ENCODE results near the gene MRPL24.
"Not testable (repeated sequence)": the region's sequence is repeated elsewhere in the genome, so short reads cannot be mapped to it uniquely, and the experiment has no call there.

The MRPL24 gene

DNA sequence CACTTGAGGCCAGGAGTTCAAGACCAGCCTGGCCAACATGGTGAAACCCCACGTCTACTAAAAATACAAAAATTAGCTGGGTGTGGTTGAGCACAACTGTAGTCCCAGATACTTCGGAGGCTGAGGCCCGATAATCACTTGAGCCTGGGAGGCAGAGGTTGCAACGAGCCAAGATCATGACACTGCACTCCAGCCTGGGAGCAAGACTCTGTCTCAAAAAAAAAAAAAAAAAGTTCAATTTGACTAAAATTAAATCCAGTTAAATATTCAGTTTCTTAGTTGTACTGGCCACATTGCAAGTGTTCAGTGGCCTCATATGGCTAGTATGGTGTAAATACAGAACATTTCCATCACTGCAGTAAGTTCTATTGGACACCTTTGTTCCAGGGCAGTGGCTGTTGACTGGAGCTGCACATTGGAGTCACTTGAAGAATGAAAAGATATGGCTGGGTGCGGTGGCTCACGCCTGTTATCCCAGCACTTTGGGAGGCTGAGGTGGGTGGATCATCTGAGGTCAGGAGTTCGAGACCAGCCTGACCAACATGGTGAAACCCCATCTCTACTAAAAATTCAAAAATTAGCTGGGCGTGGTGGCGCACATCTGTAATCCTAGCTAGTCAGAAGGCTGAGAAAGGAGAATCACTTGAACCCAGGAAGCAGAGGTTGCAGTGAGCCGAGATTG is 16.8 kb upstream of the MRPL24 start:
- DNase-seq: not testable (repeated sequence)

DNA sequence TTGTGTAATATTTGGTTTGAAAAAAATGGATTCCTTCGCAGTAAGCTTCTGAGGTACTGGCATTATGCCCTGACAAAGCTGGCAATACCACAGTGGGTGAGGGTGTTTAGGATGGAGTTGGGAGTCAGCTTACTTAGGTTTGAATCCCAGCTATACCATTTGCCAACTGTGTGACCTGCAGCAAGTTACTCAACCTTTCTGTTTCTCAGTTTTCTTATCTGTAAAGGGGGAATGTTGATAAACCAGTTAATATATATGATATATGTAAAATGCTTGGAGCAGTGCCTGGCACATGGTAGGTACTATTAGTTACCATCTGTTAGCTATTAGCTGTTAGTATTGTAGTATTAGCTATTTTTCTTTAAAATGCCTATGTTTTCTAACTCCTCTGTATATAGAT is 15.5 kb upstream of the MRPL24 start:
- no peak for DNase-seq

DNA sequence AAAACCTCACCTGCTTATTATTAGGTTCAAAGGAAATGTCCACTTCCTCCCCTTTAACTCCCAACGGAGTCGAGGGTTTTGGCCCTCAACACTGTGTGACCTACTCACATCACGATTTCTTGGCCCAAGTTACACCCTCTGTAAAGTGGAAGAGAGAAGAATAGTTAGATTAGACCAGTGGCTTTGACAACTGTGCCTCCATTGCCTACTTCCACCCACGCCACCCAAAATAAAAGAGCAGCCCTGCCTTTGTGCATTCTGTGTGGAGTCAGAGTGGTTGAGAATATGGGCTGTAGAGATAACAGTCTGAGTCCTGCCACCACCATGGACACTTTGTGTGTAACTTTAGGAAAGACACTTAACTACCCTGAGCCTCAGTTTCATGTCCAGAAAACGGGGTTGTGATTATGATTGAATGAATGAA is 14.7 kb upstream of the MRPL24 start:
- no peak for DNase-seq

DNA sequence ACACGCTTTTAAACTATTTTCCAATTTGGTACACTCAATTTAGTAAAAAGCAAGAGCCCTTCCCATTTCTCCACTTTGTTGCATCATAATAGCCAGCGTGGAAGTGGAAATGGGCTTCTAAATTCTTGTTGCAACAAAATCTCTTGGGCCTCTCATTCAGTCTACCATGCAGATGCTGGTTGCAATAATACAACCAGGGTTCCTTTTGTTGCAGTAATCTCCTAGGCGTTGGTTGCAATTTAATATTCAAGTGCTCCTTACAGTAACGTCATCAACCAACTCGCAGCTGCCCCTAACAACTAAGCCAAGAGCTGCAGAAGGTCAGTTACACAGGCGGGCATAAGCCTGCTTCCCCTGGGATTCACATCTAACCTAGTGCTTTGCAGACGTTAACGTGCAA is 13.3 kb upstream of the MRPL24 start:
- DNase-seq: no peak

DNA sequence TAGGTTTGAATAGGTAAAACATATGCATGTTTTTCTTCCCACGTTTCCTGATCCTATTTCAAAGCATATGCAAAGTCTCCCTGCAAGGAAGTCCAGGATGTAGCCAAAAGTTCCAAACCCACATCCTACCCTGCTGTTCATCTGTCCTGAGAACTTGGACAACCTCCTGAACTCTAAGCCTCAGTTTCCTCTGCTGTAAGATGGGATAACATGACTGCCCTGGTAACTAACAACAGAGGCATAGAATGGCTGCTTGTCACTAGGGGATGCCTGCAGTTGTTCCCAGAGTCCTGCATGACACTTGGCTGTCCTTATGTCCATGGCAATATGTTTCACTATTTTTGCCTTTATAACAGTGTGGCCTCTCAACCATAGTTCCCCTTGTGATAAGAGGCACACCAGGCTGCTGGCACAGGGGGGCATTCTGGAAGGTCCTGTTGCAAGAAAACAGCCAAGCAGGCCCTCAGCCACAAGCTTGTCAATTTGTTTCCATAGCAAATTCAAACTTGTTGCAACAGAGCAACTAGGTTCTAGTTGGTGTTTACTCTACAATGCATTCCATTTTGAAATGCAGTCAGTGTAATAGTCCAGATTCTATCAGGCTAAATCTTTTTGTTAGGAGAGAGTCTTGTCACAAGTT is 12.1 kb upstream of the MRPL24 start:
- no peak for DNase-seq

DNA sequence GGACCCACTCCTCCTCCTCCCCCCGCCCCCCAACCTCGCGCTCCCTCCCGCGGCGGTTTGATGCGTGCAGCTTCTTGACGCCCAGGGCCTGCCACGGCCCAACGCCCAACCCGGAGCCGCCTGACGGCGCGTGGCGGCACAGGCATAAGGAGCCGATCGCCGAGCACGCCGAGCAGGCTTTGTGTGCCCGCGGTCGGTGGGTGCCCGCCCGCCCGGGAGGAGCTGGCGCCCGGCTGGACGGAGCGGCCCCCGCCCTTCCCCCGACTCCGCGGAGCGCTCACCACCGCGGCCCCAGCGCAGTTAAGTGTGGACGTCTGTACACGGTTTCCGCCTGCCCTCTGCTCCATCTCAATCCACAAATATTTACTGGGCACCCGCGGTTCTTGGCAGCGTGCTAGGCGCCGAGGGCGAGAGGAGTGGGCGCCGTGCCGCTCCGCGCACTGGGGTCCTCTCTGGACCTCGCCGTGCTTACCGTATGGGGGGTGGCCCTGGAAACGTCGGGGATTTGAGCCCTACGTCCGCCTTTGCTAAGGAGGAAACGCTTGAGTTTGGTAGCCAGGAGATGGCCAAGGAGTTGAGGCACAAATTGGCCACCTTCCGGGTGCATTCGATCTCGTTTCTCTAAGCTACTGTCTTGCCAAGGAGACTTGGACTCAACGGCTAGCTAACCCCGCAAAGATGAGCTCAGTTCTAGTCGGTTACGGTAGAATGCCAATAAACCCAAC is 11.0 kb upstream of the MRPL24 start:
- DNase-seq: peak; percentile 75 to 89

DNA sequence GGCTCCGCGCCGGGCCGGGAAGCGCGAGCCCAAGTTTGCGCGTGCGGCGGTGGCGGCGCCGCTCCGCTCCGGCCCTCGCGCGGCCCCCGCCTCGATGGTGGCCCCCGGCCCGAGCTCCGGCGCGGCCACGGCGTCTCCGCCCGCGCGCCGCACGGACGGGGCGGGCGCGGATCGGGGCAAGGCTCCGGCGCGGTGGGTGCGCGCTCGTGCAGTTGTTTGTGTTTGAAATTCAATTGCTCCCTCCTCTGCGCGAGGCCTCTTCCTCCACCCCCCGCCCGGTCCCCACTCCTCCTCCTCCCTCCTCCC is 10.5 kb upstream of the MRPL24 start, which contains the start of gene HDGF:
HDGF (minus strand) TSS at position 225 of the 306 bp plus-strand sequence. CDS start 246 bp downstream, outside the sequence.
- DNase-seq: no peak

DNA sequence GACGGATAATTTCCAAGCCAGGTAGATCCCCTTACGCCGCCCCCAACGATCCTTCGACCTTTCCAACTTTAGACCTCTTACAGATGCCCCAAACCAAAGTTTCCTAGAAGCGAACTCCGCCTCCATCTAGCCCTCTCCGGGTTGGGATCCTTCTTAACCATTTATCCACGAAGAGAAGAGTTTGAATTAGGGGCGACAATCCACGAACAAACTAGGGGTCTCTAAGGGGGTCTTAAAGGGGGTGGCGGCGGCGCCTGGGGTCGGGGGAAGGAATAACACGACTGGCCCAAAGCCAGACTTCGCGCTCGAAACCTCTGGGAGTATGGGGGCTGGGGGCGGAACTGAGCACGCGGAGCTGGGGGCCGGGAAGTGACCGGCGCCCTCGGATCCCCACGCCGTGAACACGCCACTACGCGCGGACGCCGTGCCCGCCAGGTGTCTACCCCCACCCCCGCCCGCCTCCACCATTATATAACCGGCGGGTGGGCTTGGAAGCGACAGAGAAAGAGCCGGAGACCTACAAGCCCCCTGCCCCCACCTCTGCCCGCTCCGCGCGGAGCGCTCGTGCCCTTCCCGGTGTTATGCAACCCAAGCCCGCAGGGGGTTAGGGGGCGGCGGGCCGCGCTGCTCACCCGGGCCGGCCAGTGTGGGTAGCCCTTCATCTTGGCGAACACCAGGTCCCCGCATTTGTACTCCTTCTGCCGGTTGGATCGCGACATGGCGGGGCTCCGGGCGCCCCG is 10.0 kb upstream of the MRPL24 start:
- no peak for DNase-seq

DNA sequence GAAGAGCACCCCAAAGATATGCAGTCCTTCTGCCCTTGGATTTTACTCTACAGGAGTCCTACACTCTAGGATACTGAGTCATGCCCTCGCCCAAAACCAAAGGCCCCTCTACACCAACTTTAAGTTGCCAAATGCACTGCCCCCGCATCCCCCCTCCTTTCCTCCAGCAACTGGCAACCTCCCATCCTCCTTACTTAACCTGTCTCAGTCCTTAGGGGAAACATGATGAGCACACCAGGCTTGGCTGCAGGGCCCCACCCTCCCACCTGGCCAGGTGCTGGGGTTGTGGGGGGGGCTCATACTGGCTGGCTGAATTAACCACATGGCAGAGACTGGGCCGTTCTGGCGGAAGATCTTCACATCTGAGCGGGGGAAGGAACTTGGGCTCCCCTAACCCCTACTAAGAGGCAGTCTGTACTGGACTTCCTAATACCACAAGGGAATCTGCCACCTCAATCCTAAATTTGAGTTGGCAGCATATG is 9.3 kb upstream of the MRPL24 start:
- DNase-seq: peak in 1 of 2 donors; percentile 44

DNA sequence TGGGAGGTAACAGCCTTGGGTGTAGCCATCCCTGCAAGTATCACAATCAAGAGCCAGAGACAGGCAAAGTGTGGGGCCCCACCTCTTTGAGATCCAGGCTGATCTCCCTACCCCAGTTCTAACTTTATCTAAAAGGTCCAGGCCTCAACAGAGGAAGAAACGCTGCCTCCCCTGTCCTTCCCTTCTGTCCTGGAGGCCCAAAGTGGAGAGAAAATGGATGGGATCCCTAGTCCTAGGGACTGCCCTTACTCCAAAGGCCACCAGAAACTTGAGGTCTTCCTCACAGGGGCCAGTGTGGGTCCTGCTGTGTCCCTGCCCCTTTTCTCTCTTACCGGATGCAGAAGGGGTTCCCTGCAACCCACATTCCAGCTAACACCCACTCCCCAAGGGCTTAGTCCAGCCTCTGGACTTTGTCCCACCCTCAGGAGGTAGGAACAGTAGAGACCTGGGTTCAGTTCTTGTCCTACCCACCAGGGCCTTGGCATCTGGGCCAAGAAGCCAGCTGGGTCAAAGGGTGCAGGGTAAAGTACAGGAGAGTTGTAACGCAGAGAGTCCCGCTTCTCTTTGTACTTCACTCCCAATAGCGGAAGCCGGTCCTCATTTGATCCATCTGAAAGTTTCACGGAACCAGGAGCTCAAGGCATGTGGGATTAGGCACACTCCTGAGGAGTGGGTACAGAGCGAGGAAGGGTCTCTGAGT is 8.7 kb upstream of the MRPL24 start:
- no peak for DNase-seq

DNA sequence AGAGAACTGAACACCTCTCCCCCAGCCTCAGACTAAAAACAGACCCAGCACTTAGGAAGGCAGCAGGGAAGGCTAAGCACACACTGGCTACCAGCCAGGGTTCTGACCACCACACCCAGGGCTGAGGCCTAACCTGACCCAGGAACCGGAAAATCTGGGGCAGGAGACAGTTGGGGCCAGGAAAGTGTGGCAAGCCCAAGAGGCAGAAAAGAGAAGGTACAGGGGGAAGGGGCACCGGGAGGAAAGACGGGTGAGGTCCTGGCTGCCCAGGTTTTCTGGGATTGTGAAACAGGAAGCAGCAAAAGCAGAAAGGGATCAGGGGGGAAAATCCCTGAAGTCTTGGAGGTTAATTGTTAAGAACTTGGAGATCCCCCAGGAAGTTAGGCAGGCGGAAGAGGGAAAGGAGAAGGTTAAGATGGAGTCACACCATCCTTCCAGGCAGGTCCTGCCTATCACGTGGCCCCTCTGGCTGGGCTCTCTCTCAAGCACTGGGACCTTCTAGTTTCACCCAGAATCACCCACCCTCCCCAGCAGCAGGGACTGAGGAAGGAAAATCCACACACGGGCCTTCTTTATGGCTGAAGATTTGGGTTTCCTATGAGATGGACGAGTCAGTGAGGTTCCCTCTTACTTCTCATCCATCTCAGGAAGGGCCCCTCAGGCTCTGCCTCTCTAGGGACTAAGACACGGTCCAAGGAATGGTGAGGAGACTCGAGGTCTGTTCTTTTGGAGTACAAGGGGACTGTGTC is 8.0 kb upstream of the MRPL24 start:
- DNase-seq: peak in 1 of 2 donors; percentile 45

DNA sequence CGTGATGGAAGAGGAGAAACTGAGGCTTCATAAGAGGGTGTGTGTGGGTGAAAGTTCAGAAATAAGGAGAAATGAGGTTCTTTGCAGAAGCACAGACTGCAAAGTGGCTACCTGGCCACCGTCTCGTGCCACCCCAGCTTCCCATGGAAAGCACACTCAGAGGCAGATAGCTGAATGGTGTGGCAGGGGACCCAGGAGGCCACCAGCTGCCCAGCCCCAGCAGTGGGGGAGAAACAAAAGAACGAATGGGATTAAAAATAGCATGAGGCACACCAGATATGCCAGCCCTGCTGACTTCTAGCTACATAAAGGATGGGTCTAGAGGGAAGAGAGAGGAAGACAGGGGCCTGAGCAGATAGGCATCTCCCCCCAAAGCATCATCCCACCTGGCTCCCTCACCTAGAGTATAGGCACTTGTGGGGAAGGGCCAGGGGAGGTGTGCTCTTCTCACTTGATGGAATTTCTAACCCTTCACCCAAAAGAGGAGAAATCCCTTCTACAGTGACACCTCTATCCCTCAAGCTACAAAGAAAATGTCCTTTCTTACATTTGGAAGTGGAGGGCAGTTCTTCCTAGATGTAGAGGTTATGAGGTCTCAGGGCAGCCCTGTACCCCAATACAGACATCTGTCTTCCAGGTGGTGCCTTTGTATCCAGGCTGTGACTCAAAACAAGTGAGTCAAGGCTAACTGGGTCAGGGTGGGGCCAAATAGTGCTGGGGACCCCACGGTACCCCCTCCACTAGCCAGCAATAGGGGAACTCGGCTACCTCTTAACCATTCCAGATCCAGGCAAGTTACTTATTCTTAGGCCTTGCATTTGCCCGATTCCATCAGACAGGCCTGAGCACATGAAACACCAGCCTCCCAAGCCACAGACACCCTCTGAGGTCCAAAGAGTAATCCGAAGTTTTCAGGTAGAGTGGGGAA is 7.1 kb upstream of the MRPL24 start:
- DNase-seq: no peak

DNA sequence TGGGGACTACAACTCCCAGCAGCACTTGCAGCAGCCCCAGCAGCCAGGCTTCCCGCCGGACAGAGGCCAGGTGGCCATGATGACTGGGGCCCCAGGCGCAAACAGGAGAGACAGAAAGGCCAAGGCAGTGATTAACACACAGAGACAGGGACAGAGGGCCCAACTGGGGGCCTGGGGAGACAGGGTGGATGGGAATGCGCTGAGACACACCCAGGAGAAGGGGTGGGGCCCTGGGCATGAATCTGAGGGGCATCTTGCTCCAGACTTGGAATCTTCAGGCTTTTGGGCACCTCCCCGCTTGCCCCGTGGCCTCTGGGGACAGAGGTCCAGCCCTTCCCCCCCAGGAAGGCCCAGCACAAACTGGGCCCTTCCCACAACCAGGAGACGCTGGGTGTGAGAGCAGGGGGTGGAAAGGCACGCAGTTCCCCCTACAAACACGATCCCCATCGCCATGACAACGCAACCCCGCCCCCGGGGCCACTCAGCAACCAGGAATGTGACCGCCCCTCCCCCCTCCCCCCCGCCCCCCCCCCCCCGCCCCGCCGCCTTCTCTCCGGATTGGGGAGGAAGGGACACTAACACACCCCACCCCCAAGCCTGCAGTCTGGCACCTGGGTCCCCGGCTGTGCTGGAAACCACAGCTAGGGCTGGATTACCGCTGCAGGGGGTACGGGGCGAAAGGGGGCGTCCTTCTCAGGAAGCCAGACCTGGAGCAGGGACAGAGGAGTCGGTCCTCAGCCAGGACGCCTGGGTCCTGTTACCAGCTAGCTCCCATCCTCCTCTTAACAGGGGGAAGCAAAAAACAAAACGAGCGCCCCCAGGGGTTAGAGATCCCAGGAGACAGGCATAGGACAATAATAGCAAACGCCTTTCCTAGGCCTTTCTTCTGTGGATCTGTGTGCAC is 6.1 kb upstream of the MRPL24 start:
- DNase-seq: peak; percentile 36 to 44

DNA sequence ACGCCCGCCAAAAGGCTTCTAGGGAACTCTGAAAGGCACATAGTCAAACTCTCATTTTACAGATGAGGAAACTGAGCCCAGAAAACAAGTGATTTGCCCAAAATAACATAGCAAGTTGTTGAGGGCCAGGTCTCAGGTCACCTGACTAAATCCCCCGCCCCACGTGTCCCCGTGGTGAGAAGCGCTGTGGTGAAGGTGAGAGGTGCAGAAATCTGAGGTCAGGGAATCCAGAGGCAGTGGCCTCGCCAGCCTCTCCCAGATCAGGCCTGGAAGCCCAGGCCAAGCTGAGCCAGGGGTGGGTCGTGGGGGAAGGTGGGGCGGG is 5.5 kb upstream of the MRPL24 start:
- no peak for DNase-seq

DNA sequence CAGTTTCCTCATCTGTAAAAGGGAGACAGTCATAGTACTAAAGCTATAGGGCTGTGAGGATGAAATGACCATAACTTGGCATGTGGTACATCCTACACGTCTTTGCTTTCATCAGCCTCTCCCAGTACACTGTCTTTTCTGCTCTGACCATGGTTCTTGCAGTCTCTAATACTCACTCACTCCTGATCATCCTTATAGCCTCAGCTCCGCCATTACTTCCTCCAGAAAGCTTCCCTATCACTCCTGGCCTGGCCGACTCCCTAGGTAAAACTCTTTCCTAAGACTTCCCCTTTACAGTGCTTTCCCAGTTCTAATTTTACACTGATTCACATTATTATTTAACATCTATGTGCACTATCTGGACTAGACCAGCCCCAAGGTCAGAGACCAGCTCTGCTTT is 5.0 kb upstream of the MRPL24 start:
- DNase-seq: no peak

DNA sequence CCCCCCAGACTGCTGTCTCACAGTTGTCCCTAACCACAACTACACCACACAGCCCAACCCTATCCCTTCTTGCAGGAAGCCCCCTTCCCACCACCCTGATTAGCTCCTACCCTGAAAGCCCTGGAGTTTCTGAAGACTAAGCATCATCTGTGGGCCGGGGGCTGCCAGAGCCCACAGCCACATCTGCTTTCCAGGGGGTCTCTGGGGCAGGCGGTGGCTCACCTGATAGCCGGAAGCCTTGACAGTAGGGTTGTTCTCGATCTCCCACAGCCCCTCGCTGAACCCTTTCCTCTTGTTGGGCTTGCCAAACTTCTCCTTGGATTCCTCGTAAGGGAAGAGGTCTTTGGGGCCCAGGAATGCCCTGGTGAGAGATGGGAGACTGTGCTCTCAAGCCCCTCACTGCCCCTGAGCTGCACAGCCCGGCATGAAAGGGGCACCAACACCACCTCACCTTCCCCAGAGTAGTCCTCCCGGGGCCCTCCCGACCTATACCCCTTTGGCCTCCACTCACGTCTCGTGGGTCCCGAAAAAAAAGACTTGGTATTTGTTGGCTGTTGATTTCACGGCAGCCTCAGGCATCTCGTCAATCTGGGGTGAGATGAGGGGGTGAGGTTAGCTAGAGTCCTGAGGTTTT is 4.0 kb upstream of the MRPL24 start:
- no peak for DNase-seq

DNA sequence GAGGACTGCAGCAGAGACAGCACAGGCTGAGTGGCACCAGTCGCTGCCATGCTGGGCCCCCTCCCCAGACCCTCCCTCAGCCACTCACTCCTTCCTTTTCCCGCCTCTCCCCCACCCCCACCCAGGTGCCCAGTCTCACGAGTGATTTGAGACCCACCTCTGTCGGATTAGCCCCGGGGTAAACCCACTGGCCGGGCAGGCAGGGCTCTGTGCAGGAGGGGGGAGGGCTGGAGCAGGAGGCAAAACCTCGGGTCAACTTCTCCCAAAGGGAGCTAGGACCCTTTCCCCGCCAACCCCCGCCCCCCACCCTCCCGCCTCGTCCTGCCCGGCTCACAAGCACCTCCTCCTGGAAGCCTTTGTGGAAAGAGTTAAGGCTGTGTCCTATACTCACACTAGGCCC is 3.5 kb upstream of the MRPL24 start:
- DNase-seq: no peak

DNA sequence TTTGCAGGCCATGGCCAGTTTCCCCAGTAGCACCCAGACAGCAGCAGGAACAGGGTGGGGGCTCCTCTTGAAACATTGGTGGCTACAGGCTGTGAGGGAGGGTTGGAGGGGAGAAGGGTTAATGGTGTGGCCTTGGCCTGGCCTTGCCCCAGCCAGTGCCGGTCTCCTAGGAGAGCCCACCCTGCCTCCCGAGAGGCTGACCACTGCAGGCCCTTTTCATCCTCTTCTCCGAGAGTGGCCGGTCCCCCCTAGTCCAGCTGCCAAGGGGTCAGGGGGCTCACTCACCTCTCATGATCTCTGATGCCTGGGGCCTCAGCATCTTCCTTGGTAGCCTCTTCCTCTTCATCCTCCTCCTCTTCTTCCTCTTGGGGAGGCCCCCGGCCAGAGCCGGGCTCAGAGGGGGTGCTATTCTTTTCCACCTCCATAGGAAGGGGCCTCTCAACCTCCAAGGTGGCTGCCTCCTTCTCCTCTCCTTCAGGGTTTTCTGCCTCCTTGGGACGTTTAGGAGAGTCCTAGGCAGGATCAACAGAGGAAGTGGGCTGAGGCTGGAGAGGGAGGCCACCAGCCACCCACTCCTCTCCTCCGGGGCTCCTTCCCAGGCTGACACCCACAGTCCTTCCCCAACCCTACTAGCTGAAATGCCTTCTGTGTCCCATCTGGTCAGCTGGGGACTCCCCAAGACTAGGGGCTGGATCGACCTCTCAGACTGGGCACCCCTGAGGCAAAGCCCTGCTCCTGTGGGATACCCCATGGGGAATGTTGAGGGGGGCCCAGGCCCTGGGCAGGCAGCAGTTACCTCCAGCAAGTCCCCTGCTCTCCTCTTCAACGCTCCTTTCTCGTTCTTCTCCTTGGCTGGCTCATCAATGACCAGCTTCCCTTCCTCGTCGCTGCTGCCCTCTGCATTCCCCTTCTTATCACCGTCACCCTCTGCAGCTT is 2.7 kb upstream of the MRPL24 start:
- DNase-seq: no peak
